Calu3 (cell line): ENCODE measurements around the gene ATF7. TPM values are rescaled to one million over a fixed set of nuclear protein-coding genes. Genes with fewer than 3 reads are reported as not detected.
"Not testable (repeated sequence)": the region's sequence is repeated elsewhere in the genome, so short reads cannot be mapped to it uniquely, and the experiment has no call there.

Experiments used
- BruUV-seq: library from RNA; stranded (reverse); fragments of 400-500 nt; replicated peaks from 2 replicates; lab custom pipeline; 2021; lab: Mats Ljungman, UMichigan
- CTCF ChIA-PET: fragments of 300-600 bp; sonication (Branson Sonifier 250); formaldehyde crosslinking; loops from one replicate; lab custom pipeline; 2022; ENCODE audit warnings: antibody characterized with exemption; lab: Charles Lee
- DNase-seq: peaks from one replicate; pipeline ENCODE4 v3.0.0; 2022
- H3K27ac Mint-ChIP-seq: one replicate; pipeline ENCODE4 v1.8.0; 2022; ENCODE audit warnings: mixed read lengths; ENCODE audit not compliant: unreplicated experiment
- H3K27me3 Mint-ChIP-seq: one replicate; pipeline ENCODE4 v1.8.0; 2022; ENCODE audit warnings: mixed read lengths; ENCODE audit not compliant: unreplicated experiment
- H3K36me3 Mint-ChIP-seq: one replicate; pipeline ENCODE4 v1.8.0; 2022; ENCODE audit warnings: mild to moderate bottlenecking, moderate library complexity, mixed read lengths; ENCODE audit not compliant: insufficient read depth, unreplicated experiment
- H3K4me1 Mint-ChIP-seq: one replicate; pipeline ENCODE4 v1.8.0; 2022; ENCODE audit warnings: mild to moderate bottlenecking, low read depth, mixed read lengths; ENCODE audit not compliant: unreplicated experiment
- H3K4me3 Mint-ChIP-seq: one replicate; pipeline ENCODE4 v1.8.0; 2022; ENCODE audit warnings: mild to moderate bottlenecking, low read depth, moderate library complexity, mixed read lengths; ENCODE audit not compliant: unreplicated experiment
- H3K9me3 Mint-ChIP-seq: one replicate; pipeline ENCODE4 v1.8.0; 2022; ENCODE audit warnings: low read depth, mixed read lengths; ENCODE audit not compliant: unreplicated experiment
- intact Hi-C: fragments of 100-400 bp; cut with micrococcal nuclease; formaldehyde crosslinking; loops from one replicate; pipeline ENCODE4 v1.10.0; 2022; ENCODE audit not compliant: unreplicated experiment
- total RNA-seq: library from RNA; stranded (reverse); gene quantifications from 2 replicates; pipeline ENCODE4 v1.2.3, GENCODE V29; 2022
- TF ChIP-seq, protein P1 (sequence below): fragments of 200-600 bp; IDR thresholded peaks from one replicate; pipeline ENCODE4 v1.8.0; 2022; ENCODE audit warnings: antibody characterized with exemption; ENCODE audit not compliant: unreplicated experiment

Gene ATF7
- total RNA-seq, 1 experiment from 2014 or later: 18.0 TPM

GRCh38 chr12:53652366-53652765, 26.2 kb upstream of the ATF7 start:
- no peak for DNase-seq
- intact Hi-C loops: no loop called here
- no peak overlapping the region for H3K4me3 Mint-ChIP-seq
- no peak overlapping the region for H3K27ac Mint-ChIP-seq
- BruUV-seq: no TSS peak
- TF ChIP-seq, protein P1, sequence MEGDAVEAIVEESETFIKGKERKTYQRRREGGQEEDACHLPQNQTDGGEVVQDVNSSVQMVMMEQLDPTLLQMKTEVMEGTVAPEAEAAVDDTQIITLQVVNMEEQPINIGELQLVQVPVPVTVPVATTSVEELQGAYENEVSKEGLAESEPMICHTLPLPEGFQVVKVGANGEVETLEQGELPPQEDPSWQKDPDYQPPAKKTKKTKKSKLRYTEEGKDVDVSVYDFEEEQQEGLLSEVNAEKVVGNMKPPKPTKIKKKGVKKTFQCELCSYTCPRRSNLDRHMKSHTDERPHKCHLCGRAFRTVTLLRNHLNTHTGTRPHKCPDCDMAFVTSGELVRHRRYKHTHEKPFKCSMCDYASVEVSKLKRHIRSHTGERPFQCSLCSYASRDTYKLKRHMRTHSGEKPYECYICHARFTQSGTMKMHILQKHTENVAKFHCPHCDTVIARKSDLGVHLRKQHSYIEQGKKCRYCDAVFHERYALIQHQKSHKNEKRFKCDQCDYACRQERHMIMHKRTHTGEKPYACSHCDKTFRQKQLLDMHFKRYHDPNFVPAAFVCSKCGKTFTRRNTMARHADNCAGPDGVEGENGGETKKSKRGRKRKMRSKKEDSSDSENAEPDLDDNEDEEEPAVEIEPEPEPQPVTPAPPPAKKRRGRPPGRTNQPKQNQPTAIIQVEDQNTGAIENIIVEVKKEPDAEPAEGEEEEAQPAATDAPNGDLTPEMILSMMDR: no peak
- H3K9me3 Mint-ChIP-seq: no peaks in the 10 kb centered on the region
- CTCF ChIA-PET: no interaction called here
- H3K4me1 Mint-ChIP-seq: no peaks in the 10 kb centered on the region
- no peaks in the 10 kb centered on the region for H3K36me3 Mint-ChIP-seq
- no peaks in the 10 kb centered on the region for H3K27me3 Mint-ChIP-seq

DNA sequence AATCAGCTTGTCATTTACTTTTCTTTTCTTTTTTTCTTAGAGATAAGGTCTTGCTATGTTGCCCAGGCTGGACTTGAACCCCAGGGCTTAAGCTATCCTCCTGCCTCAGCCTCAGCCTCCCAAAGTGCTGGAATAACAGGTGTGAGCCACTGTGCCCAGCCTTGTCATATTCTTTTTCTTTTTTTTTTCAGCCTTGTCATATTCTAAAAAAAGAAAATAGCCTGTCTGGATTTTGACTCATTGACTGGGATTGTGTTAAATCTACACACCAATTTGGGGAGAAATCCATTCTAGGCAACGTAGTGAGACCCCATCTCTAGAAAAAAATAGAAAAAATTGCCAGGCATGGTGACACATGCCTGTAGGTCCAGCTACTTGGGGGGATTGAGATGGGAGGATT, 25.6 kb upstream of the ATF7 start:
- no peaks in the 10 kb centered on the region for H3K36me3 Mint-ChIP-seq

GRCh38 chr12:53646300-53646699, 20.1 kb upstream of the ATF7 start:
- DNase-seq, H3K9me3 Mint-ChIP-seq, H3K4me1 Mint-ChIP-seq, BruUV-seq, H3K27me3 Mint-ChIP-seq, CTCF ChIA-PET, intact Hi-C loops, H3K4me3 Mint-ChIP-seq, H3K36me3 Mint-ChIP-seq, H3K27ac Mint-ChIP-seq: not testable (repeated sequence)

More for the DNA sequence above, 25.6 kb upstream of the ATF7 start:
- no peaks in the 10 kb centered on the region for H3K27me3 Mint-ChIP-seq
- CTCF ChIA-PET: interaction anchor here (0.6 kb wide), 1 partner anchor 105 kb away, joined by 4 read pairs; no protein-coding TSS in a partner anchor
- H3K4me1 Mint-ChIP-seq: no peaks in the 10 kb centered on the region
- H3K9me3 Mint-ChIP-seq: no peaks in the 10 kb centered on the region
- BruUV-seq: no TSS peak
- DNase-seq: no peak
- no peak overlapping the region for H3K27ac Mint-ChIP-seq
- intact Hi-C loops: no loop called here
- no peak overlapping the region for H3K4me3 Mint-ChIP-seq
- TF ChIP-seq, protein P1: no peak

DNA sequence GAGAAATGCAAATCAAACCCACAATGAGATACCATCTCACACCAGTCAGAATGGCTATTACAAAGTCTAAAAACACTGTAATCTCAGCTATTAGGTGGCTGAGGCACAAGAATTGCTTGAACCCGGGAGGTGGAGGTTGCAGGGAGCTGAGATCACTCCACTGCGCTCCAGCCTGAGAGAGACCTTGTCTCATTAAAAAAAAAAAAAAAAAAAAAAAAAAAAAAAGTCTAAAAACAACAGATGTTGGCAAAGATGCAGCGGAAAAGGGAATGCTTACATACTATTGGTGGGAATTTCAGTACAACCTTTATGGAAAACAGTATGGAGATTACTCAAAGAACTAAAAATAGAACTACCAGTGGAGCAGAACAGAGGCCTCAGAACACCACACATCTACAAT, 19.0 kb upstream of the ATF7 start:
- DNase-seq: no peak
- Mint-ChIP-seq H3K36me3 (peaks cover 2% of the 10 kb centered on the region), H3K27me3 (no peaks in the 10 kb centered on the region), H3K4me3 (no peak overlapping the region), H3K4me1 (no peaks in the 10 kb centered on the region), H3K27ac (no peak overlapping the region), H3K9me3 (no peaks in the 10 kb centered on the region)
- intact Hi-C loops: no loop called here
- TF ChIP-seq, protein P1: no peak
- CTCF ChIA-PET: interaction anchor here (0.6 kb wide), 1 partner anchor 142 kb away, joined by 3 read pairs; no protein-coding TSS in a partner anchor
- no TSS peak for BruUV-seq

DNA sequence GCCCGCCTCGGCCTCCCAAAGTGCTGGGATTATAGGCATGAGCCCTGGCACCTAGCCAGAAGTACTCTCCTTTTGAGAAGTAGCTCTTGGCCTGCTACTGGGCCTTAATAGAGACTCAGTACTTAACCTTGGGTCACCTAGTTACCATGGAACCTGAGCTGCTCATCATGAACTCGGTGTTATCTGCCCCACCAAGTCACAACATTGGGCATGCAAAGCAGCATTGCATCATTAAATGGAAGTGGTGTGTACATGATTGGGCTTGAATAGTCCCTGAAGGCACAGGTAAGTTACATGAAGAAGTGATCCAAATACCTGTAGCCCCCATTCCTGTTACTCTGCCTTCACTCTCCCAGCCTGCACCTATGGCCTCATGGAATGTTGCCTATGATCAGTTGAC, 18.0 kb upstream of the ATF7 start:
- CTCF ChIA-PET: no interaction called here
- Mint-ChIP-seq H3K4me3 (no peak overlapping the region), H3K27ac (no peak overlapping the region), H3K9me3 (no peaks in the 10 kb centered on the region), H3K4me1 (no peaks in the 10 kb centered on the region), H3K36me3 (peaks cover 4% of the 10 kb centered on the region), H3K27me3 (no peaks in the 10 kb centered on the region)
- TF ChIP-seq, protein P1: no peak
- DNase-seq: no peak
- BruUV-seq: no TSS peak
- intact Hi-C loops: no loop called here
